K562 (cell line): ENCODE measurements around the gene GLB1L3. TPM values are rescaled to one million over a fixed set of nuclear protein-coding genes. Genes with fewer than 3 reads are reported as not detected.

ENCODE experiments used
- CAMTA2 ChIP-seq: fragments of 250-450 bp; sonication (Bioruptor Pico); conservative IDR thresholded peaks from 2 replicates; pipeline ENCODE4 v1.5.1; 2022
- EGR1 ChIP-seq: fragments of 450-650 bp; conservative IDR thresholded peaks from 2 replicates; pipeline ENCODE4 v1.6.1; 2017; ENCODE audit warnings: mild to moderate bottlenecking
- LCOR ChIP-seq: sonication (generic); formaldehyde crosslinking; IDR thresholded peaks from 2 replicates; pipeline ENCODE4 v1.8.0; 2022; ENCODE audit warnings: mild to moderate bottlenecking, missing genetic modification reagents
- MAZ ChIP-seq, 2 experiments: fragments of 450-650 bp in 1 of 2; sonication (generic) in 1 of 2; formaldehyde crosslinking; IDR thresholded peaks in 1 of 2; conservative IDR thresholded peaks in 1 of 2; 2 replicates each; pipeline versions ENCODE4 v1.4.0 to v1.5.0; 2020; ENCODE audit warnings: mild to moderate bottlenecking in 1 of 2, missing genetic modification reagents in 1 of 2
- SPI1 ChIP-seq: IDR thresholded peaks from 2 replicates; pipeline ENCODE4 v1.6.1; 2011; ENCODE audit warnings: low read depth, low read length, control low read depth, borderline replicate concordance
- ZKSCAN8 ChIP-seq: fragments of 200-800 bp; sonication (Bioruptor generic); IDR thresholded peaks from 2 replicates; pipeline ENCODE4 v1.6.1; 2016; ENCODE audit warnings: missing genetic modification characterization, missing compliant biosample characterization
- polyA plus RNA-seq, 8 experiments: library from polyadenylated mRNA; depleted of rRNA in 4 of 8; stranded (reverse) in 5 of 8; unstranded in 3 of 8; fragments of >200 nt; fragmentation: Nextera tagmentation in 2 of 8; fragmentation: Illumina TruSeq in 1 of 8; extraction: Ambion mirVana in 2 of 8; extraction: Trizol in 1 of 8; gene quantifications; 2 replicates each; pipeline versions ENCODE4 v1.2.1 to v1.2.3, GENCODE V29; 2011 to 2014; ENCODE audit warnings: inconsistent platforms in 1 of 8, missing spikeins in 1 of 8
- total RNA-seq, 7 experiments: library from RNA; depleted of rRNA in 6 of 7; stranded (reverse); fragments of >200 nt in 6 of 7; fragmentation: Illumina TruSeq in 2 of 7; extraction: Trizol in 2 of 7; gene quantifications; 2 replicates each; pipeline versions ENCODE4 v1.2.1 to v1.2.3, GENCODE V29; 2011 to 2021; ENCODE audit warnings: low replicate concordance in 1 of 7
- TF ChIP-seq, protein P1 (sequence below): fragments of 450-650 bp; IDR thresholded peaks from 2 replicates; pipeline ENCODE4 v1.6.1; 2017; ENCODE audit warnings: antibody characterized with exemption, mild to moderate bottlenecking
- TF ChIP-seq, protein P2 (sequence below): sonication (generic); formaldehyde crosslinking; IDR thresholded peaks from 2 replicates; pipeline ENCODE4 v1.9.0; 2022; ENCODE audit warnings: mild to moderate bottlenecking, missing genetic modification reagents
- TF ChIP-seq, protein P3 (sequence below): sonication (generic); formaldehyde crosslinking; IDR thresholded peaks from 2 replicates; pipeline ENCODE4 v1.8.1; 2023; ENCODE audit warnings: mild to moderate bottlenecking, missing genetic modification reagents
- TF ChIP-seq, protein P4 (sequence below): fragments of 200-800 bp; sonication (Bioruptor generic); IDR thresholded peaks from 2 replicates; pipeline ENCODE4 v1.6.1; 2017; ENCODE audit warnings: missing genetic modification characterization, missing compliant biosample characterization
- TF ChIP-seq, protein P5 (sequence below): sonication (generic); formaldehyde crosslinking; IDR thresholded peaks from 2 replicates; pipeline ENCODE4 v1.8.0; 2023; ENCODE audit warnings: mild to moderate bottlenecking, missing genetic modification reagents
- TF ChIP-seq, protein P6 (sequence below): fragments of 450-650 bp; IDR thresholded peaks from 2 replicates; pipeline ENCODE4 v1.7.0; 2016; ENCODE audit warnings: borderline replicate concordance

The GLB1L3 gene
- total and polyA plus RNA-seq, 9 of the 15 experiments (the other 6 are each of a cell fraction or from before 2014, with no cell fraction given): 0.18 to 3.3 (median 0.49) TPM

DNA sequence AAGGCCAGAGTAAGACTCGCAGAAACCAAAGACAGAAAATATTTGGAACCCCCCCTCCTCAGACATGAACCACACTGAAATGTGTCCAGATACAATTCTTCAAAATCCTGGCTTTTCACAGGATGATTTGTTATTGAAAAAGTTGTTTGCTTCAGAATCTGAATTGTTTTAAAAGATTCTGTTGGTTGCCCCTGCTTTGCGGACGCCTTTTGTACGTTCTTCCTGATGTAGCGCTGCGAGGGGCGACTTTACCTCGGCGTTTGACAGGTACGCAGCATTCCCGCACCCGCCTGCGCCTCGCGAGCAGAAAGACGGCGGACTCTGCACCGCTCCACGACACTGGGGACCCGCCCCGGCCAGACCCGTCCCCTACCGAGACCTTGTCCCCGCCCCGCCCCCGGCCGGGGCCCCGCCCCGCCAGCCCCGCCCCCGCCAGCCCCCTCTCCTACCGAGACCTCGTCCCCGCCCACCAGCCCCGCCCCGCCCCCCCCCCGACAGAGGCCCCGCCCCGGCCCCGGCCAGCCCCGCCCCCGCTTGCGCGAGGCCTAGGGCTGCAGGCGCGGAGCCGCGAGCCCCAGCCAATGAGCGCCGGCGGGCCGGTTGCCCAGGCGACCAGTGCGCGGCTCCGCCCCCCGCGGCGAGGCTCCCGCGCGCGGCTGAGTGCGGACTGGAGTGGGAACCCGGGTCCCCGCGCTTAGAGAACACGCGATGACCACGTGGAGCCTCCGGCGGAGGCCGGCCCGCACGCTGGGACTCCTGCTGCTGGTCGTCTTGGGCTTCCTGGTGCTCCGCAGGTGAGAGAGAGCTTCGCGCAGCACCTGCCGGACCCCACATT lies 55.4 kb downstream of the GLB1L3 start, which contains the start of gene GLB1L2 (continued):
- TF ChIP-seq, protein P1, sequence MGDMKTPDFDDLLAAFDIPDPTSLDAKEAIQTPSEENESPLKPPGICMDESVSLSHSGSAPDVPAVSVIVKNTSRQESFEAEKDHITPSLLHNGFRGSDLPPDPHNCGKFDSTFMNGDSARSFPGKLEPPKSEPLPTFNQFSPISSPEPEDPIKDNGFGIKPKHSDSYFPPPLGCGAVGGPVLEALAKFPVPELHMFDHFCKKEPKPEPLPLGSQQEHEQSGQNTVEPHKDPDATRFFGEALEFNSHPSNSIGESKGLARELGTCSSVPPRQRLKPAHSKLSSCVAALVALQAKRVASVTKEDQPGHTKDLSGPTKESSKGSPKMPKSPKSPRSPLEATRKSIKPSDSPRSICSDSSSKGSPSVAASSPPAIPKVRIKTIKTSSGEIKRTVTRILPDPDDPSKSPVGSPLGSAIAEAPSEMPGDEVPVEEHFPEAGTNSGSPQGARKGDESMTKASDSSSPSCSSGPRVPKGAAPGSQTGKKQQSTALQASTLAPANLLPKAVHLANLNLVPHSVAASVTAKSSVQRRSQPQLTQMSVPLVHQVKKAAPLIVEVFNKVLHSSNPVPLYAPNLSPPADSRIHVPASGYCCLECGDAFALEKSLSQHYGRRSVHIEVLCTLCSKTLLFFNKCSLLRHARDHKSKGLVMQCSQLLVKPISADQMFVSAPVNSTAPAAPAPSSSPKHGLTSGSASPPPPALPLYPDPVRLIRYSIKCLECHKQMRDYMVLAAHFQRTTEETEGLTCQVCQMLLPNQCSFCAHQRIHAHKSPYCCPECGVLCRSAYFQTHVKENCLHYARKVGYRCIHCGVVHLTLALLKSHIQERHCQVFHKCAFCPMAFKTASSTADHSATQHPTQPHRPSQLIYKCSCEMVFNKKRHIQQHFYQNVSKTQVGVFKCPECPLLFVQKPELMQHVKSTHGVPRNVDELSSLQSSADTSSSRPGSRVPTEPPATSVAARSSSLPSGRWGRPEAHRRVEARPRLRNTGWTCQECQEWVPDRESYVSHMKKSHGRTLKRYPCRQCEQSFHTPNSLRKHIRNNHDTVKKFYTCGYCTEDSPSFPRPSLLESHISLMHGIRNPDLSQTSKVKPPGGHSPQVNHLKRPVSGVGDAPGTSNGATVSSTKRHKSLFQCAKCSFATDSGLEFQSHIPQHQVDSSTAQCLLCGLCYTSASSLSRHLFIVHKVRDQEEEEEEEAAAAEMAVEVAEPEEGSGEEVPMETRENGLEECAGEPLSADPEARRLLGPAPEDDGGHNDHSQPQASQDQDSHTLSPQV: peak; percentile 59
- TF ChIP-seq, protein P2, sequence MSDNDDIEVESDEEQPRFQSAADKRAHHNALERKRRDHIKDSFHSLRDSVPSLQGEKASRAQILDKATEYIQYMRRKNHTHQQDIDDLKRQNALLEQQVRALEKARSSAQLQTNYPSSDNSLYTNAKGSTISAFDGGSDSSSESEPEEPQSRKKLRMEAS (CRISPR knock-in tag): peak; percentile 92
- TF ChIP-seq ZKSCAN8 (CRISPR knock-in tag) (no peak), CAMTA2 (CRISPR knock-in tag) (no peak), LCOR (peak; percentile 93), SPI1 (no peak), MAZ (CRISPR knock-in tag; conservative IDR thresholded peaks at IDR 0.05 in 1 of 2, IDR thresholded peaks at IDR 0.05 in 1 of 2) (0 out of 4 replicates have a peak, but pooled peaks of 1 of the 2 experiments have one; percentile 19), EGR1 (no peak)
- TF ChIP-seq, protein P3, sequence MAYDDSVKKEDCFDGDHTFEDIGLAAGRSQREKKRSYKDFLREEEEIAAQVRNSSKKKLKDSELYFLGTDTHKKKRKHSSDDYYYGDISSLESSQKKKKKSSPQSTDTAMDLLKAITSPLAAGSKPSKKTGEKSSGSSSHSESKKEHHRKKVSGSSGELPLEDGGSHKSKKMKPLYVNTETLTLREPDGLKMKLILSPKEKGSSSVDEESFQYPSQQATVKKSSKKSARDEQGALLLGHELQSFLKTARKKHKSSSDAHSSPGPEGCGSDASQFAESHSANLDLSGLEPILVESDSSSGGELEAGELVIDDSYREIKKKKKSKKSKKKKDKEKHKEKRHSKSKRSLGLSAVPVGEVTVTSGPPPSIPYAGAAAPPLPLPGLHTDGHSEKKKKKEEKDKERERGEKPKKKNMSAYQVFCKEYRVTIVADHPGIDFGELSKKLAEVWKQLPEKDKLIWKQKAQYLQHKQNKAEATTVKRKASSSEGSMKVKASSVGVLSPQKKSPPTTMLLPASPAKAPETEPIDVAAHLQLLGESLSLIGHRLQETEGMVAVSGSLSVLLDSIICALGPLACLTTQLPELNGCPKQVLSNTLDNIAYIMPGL (CRISPR knock-in tag): peak; percentile 86; the same call in 1 of the 2 replicates
- TF ChIP-seq, protein P4, sequence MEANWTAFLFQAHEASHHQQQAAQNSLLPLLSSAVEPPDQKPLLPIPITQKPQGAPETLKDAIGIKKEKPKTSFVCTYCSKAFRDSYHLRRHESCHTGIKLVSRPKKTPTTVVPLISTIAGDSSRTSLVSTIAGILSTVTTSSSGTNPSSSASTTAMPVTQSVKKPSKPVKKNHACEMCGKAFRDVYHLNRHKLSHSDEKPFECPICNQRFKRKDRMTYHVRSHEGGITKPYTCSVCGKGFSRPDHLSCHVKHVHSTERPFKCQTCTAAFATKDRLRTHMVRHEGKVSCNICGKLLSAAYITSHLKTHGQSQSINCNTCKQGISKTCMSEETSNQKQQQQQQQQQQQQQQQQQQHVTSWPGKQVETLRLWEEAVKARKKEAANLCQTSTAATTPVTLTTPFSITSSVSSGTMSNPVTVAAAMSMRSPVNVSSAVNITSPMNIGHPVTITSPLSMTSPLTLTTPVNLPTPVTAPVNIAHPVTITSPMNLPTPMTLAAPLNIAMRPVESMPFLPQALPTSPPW (CRISPR knock-in tag): peak; percentile 86
- TF ChIP-seq, protein P5, sequence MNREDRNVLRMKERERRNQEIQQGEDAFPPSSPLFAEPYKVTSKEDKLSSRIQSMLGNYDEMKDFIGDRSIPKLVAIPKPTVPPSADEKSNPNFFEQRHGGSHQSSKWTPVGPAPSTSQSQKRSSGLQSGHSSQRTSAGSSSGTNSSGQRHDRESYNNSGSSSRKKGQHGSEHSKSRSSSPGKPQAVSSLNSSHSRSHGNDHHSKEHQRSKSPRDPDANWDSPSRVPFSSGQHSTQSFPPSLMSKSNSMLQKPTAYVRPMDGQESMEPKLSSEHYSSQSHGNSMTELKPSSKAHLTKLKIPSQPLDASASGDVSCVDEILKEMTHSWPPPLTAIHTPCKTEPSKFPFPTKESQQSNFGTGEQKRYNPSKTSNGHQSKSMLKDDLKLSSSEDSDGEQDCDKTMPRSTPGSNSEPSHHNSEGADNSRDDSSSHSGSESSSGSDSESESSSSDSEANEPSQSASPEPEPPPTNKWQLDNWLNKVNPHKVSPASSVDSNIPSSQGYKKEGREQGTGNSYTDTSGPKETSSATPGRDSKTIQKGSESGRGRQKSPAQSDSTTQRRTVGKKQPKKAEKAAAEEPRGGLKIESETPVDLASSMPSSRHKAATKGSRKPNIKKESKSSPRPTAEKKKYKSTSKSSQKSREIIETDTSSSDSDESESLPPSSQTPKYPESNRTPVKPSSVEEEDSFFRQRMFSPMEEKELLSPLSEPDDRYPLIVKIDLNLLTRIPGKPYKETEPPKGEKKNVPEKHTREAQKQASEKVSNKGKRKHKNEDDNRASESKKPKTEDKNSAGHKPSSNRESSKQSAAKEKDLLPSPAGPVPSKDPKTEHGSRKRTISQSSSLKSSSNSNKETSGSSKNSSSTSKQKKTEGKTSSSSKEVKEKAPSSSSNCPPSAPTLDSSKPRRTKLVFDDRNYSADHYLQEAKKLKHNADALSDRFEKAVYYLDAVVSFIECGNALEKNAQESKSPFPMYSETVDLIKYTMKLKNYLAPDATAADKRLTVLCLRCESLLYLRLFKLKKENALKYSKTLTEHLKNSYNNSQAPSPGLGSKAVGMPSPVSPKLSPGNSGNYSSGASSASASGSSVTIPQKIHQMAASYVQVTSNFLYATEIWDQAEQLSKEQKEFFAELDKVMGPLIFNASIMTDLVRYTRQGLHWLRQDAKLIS: no peak
- TF ChIP-seq, protein P6, sequence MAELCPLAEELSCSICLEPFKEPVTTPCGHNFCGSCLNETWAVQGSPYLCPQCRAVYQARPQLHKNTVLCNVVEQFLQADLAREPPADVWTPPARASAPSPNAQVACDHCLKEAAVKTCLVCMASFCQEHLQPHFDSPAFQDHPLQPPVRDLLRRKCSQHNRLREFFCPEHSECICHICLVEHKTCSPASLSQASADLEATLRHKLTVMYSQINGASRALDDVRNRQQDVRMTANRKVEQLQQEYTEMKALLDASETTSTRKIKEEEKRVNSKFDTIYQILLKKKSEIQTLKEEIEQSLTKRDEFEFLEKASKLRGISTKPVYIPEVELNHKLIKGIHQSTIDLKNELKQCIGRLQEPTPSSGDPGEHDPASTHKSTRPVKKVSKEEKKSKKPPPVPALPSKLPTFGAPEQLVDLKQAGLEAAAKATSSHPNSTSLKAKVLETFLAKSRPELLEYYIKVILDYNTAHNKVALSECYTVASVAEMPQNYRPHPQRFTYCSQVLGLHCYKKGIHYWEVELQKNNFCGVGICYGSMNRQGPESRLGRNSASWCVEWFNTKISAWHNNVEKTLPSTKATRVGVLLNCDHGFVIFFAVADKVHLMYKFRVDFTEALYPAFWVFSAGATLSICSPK: no peak
